Activated CD4-positive, alpha-beta T cell treated with anti-CD3 and anti-CD28 coated beads, Interleukin-2, Interleukin-6, amounts not matched to agents 100 ng/mL and 50 ng/mL, durations not matched to agents 16 hours and 8 hours (primary cell): ENCODE measurements around the gene POLR3H.
A peak's percentile ranks its signal among the peaks of the same experiment; 100 is the strongest.

Experiments
- DNase-seq: peaks from one replicate; pipeline ENCODE4 v3.0.0-alpha.2; 2020

The POLR3H gene

GRCh38 chr22:41512421-41513194 is 31.7 kb downstream of the POLR3H start:
- no peak for DNase-seq

- no peak for DNase-seq
Measured at GRCh38 chr22:41511521-41511968, 32.7 kb downstream of the POLR3H start.

GRCh38 chr22:41508770-41509170 is 35.5 kb downstream of the POLR3H start:
- no peak for DNase-seq

- DNase-seq, result no peak
Measured at GRCh38 chr22:41507330-41508063, 36.8 kb downstream of the POLR3H start.

- DNase-seq, result no peak
Measured at GRCh38 chr22:41505511-41506220, 38.6 kb downstream of the POLR3H start.

- no peak for DNase-seq
Measured at GRCh38 chr22:41504816-41505215, 39.5 kb downstream of the POLR3H start.

- no peak for DNase-seq
Measured at GRCh38 chr22:41504397-41504796, 39.9 kb downstream of the POLR3H start.

- DNase-seq, result peak; percentile 40
Measured at GRCh38 chr22:41501209-41501608, 43.1 kb downstream of the POLR3H start.

GRCh38 chr22:41500303-41500702 is 44.0 kb downstream of the POLR3H start:
- no peak for DNase-seq

- DNase-seq, result no peak
Measured at GRCh38 chr22:41499624-41500280, 44.5 kb downstream of the POLR3H start.

GRCh38 chr22:41498303-41498835 is 45.9 kb downstream of the POLR3H start:
- DNase-seq, result no peak

GRCh38 chr22:41491374-41492100 is 52.7 kb downstream of the POLR3H start:
- DNase-seq, result no peak

- DNase-seq, result no peak
Measured at GRCh38 chr22:41488596-41489385, 55.5 kb downstream of the POLR3H start.

GRCh38 chr22:41488076-41488475 is 56.2 kb downstream of the POLR3H start:
- no peak for DNase-seq

GRCh38 chr22:41487037-41487935 is 57.0 kb downstream of the POLR3H start:
- DNase-seq, result no peak

- DNase-seq, result no peak
Measured at GRCh38 chr22:41485033-41485432, 59.2 kb downstream of the POLR3H start.

GRCh38 chr22:41482319-41482935 is 61.8 kb downstream of the POLR3H start:
- no peak for DNase-seq

GRCh38 chr22:41481925-41482318 is 62.3 kb downstream of the POLR3H start:
- DNase-seq, result no peak

GRCh38 chr22:41481131-41481830 is 63.0 kb downstream of the POLR3H start:
- no peak for DNase-seq
